Trophoblast cell (in vitro differentiated cells and primary cell): ENCODE measurements around the gene KLHL3.

Experiments
- DNase-seq, 2 donors: peaks; one replicate each; pipeline ENCODE4 v3.0.0-alpha.2; 2016
- H2AFZ ChIP-seq: 2 replicates; pipeline ENCODE4 v1.6.1; 2013; ENCODE audit warnings: low read length, moderate library complexity, mild to moderate bottlenecking; ENCODE audit not compliant: insufficient read depth, poor library complexity
- H2AK5ac ChIP-seq: 2 replicates; pipeline ENCODE4 v1.6.1; 2013; ENCODE audit warnings: mild to moderate bottlenecking, low read length
- H2BK120ac ChIP-seq: 2 replicates; pipeline ENCODE4 v1.6.1; 2013; ENCODE audit warnings: low read length, mild to moderate bottlenecking, moderate library complexity; ENCODE audit not compliant: insufficient read depth, poor library complexity
- H2BK12ac ChIP-seq: 2 replicates; pipeline ENCODE4 v1.6.1; 2013; ENCODE audit warnings: mild to moderate bottlenecking, low read length, moderate library complexity
- H2BK5ac ChIP-seq: 2 replicates; pipeline ENCODE4 v1.6.1; 2013; ENCODE audit warnings: low read length, low read depth, moderate library complexity, mild to moderate bottlenecking; ENCODE audit not compliant: poor library complexity
- H3K14ac ChIP-seq: 2 replicates; pipeline ENCODE4 v1.6.1; 2013; ENCODE audit warnings: mild to moderate bottlenecking, low read length
- H3K18ac ChIP-seq: 2 replicates; pipeline ENCODE4 v1.6.1; 2013; ENCODE audit warnings: mild to moderate bottlenecking, low read length
- H3K23ac ChIP-seq: 2 replicates; pipeline ENCODE4 v1.6.1; 2013; ENCODE audit warnings: low read length
- H3K27ac ChIP-seq: 2 replicates; pipeline ENCODE4 v1.5.1; 2013; ENCODE audit warnings: low read depth, mild to moderate bottlenecking, inconsistent platforms, low read length, moderate library complexity
- H3K27me3 ChIP-seq: 2 replicates; pipeline ENCODE4 v1.6.1; 2013; ENCODE audit warnings: inconsistent platforms, mild to moderate bottlenecking, low read length, moderate library complexity; ENCODE audit not compliant: insufficient read depth
- H3K36me3 ChIP-seq, 2 experiments: 1 replicate in 1 of 2; 2 replicates in 1 of 2; pipeline ENCODE4 v1.6.1; 2013; ENCODE audit warnings: low read length in 2 of 2, mild to moderate bottlenecking in 2 of 2, moderate library complexity in 1 of 2; ENCODE audit not compliant: insufficient read depth in 2 of 2, control insufficient read depth in 1 of 2
- H3K4ac ChIP-seq: 2 replicates; pipeline ENCODE4 v1.6.1; 2013; ENCODE audit warnings: low read depth, mild to moderate bottlenecking, low read length, moderate library complexity
- H3K4me1 ChIP-seq, 2 experiments: 1 replicate in 1 of 2; 2 replicates in 1 of 2; pipeline ENCODE4 v1.6.1; 2013; ENCODE audit warnings: low read length in 2 of 2, mild to moderate bottlenecking in 2 of 2, moderate library complexity in 1 of 2; ENCODE audit not compliant: insufficient read depth in 2 of 2, control insufficient read depth in 1 of 2
- H3K4me2 ChIP-seq: 2 replicates; pipeline ENCODE4 v1.6.1; 2013; ENCODE audit warnings: inconsistent platforms, mild to moderate bottlenecking, low read length, moderate library complexity
- H3K4me3 ChIP-seq: 2 replicates; pipeline ENCODE4 v1.5.1; 2013; ENCODE audit warnings: mild to moderate bottlenecking, low read depth, low read length, inconsistent platforms
- H3K79me1 ChIP-seq: one replicate; pipeline ENCODE4 v1.6.1; 2013; ENCODE audit warnings: low read length
- H3K79me2 ChIP-seq: 2 replicates; pipeline ENCODE4 v1.6.1; 2013; ENCODE audit warnings: low read length, mild to moderate bottlenecking; ENCODE audit not compliant: control insufficient read depth, insufficient read depth, poor library complexity
- H3K9ac ChIP-seq: 2 replicates; pipeline ENCODE4 v1.6.1; 2013; ENCODE audit warnings: mild to moderate bottlenecking, low read length
- H3K9me3 ChIP-seq: 2 replicates; pipeline ENCODE4 v1.6.1; 2013; ENCODE audit warnings: low read depth, mild to moderate bottlenecking, control low read depth, inconsistent platforms, low read length; ENCODE audit not compliant: insufficient read depth
- H4K12ac ChIP-seq: 2 replicates; pipeline ENCODE4 v1.6.1; 2013; ENCODE audit warnings: low read depth, mild to moderate bottlenecking, low read length, moderate library complexity
- H4K8ac ChIP-seq: 2 replicates; pipeline ENCODE4 v1.6.1; 2013; ENCODE audit warnings: low read depth, mild to moderate bottlenecking, low read length, moderate library complexity
- H4K91ac ChIP-seq: one replicate; pipeline ENCODE4 v1.6.1; 2013; ENCODE audit warnings: low read depth, mild to moderate bottlenecking, low read length, moderate library complexity
- WGBS: extraction: QIAGEN DNeasy Blood & Tissue Kit; methylation state at CpG from one replicate; pipeline ENCODE4 v1.1.7; 2013; ENCODE audit warnings: missing lambda C conversion rate; ENCODE audit not compliant: insufficient read length, insufficient coverage; ENCODE audit errors: extremely low coverage; 5-methylcytosine and 5-hydroxymethylcytosine counted together

Gene KLHL3

DNA sequence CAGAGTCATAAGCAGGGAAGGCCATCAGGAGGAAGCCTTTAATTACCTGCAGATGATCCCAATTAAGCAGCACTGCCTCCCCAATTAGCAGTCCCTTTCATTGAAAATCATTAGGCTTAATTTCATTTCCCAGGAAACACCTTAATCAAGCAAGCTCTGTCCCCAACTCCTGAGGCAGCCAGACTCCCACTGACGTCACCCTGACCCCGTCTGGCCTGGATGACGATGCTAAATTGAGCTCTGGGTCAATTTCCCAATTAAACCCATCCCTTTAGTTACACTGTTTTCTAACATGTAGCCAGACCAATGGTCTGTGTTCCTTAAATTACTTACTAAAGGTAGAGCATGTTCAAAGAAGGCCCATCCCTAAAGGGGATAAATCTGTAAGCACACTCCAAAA lies 152.8 kb downstream of the KLHL3 start:
- H2BK5ac ChIP-seq = no peak overlapping the region
- no peaks in the 10 kb centered on the region for H3K79me2 ChIP-seq
- no peaks in the 10 kb centered on the region for H3K79me1 ChIP-seq
- H3K14ac ChIP-seq = no peak overlapping the region
- peaks cover 1% of the 10 kb centered on the region for H3K9me3 ChIP-seq
- no peak overlapping the region for H4K91ac ChIP-seq
- H2BK12ac ChIP-seq = no peak overlapping the region
- H4K8ac ChIP-seq = no peak overlapping the region
- no peak overlapping the region for H4K12ac ChIP-seq
- no peak overlapping the region for H2AFZ ChIP-seq
- no peak overlapping the region for H3K18ac ChIP-seq
- H3K27me3 ChIP-seq = no peaks in the 10 kb centered on the region
- H3K4me3 ChIP-seq = no peak overlapping the region
- H3K27ac ChIP-seq = no peak overlapping the region
- H2AK5ac ChIP-seq = no peak overlapping the region
- H3K4me2 ChIP-seq = no peak overlapping the region
- H2BK120ac ChIP-seq = no peak overlapping the region
- H3K36me3 ChIP-seq = no peaks in the 10 kb centered on the region
- no peaks in the 10 kb centered on the region for H3K4me1 ChIP-seq
- H3K4ac ChIP-seq = no peak overlapping the region
- H3K23ac ChIP-seq = no peak overlapping the region
- no CpG with 5 or more reads among the region's 3 CpGs for WGBS
- DNase-seq = no peak
- H3K9ac ChIP-seq = no peak overlapping the region

- H3K79me2 ChIP-seq = no peaks in the 10 kb centered on the region
- H2BK5ac ChIP-seq = no peak overlapping the region
- no peak overlapping the region for H2AK5ac ChIP-seq
- peaks cover 1% of the 10 kb centered on the region for H3K9me3 ChIP-seq
- H3K4me1 ChIP-seq = no peaks in the 10 kb centered on the region
- H4K8ac ChIP-seq = no peak overlapping the region
- H3K9ac ChIP-seq = no peak overlapping the region
- H3K27me3 ChIP-seq = no peaks in the 10 kb centered on the region
- H3K18ac ChIP-seq = no peak overlapping the region
- DNase-seq = no peak
- H2BK12ac ChIP-seq = no peak overlapping the region
- no peaks in the 10 kb centered on the region for H3K36me3 ChIP-seq
- no peak overlapping the region for H3K14ac ChIP-seq
- no peak overlapping the region for H2AFZ ChIP-seq
- no peak overlapping the region for H4K12ac ChIP-seq
- H3K79me1 ChIP-seq = no peaks in the 10 kb centered on the region
- H3K4me2 ChIP-seq = no peak overlapping the region
- no peak overlapping the region for H3K4me3 ChIP-seq
- H3K4ac ChIP-seq = no peak overlapping the region
- H3K27ac ChIP-seq = no peak overlapping the region
- WGBS = no CpG with 5 or more reads among the region's 4 CpGs
- no peak overlapping the region for H2BK120ac ChIP-seq
- H3K23ac ChIP-seq = no peak overlapping the region
- no peak overlapping the region for H4K91ac ChIP-seq
Measured at GRCh38 chr5:137582218-137582617, 153.7 kb downstream of the KLHL3 start.

GRCh38 chr5:137581776-137582175 lies 154.1 kb downstream of the KLHL3 start:
- Histone ChIP-seq H4K12ac (no peak overlapping the region), H3K18ac (no peak overlapping the region), H3K27me3 (no peaks in the 10 kb centered on the region), H3K79me2 (no peaks in the 10 kb centered on the region), H4K8ac (no peak overlapping the region), H3K4me2 (no peak overlapping the region), H3K4me1 (no peaks in the 10 kb centered on the region), H3K4ac (no peak overlapping the region), H3K14ac (no peak overlapping the region), H3K9ac (no peak overlapping the region), H2BK120ac (no peak overlapping the region), H4K91ac (no peak overlapping the region), H3K9me3 (peaks cover 1% of the 10 kb centered on the region), H2AK5ac (no peak overlapping the region), H2BK12ac (no peak overlapping the region), H2AFZ (no peak overlapping the region), H3K27ac (no peak overlapping the region), H3K4me3 (no peak overlapping the region), H2BK5ac (no peak overlapping the region), H3K23ac (no peak overlapping the region), H3K36me3 (no peaks in the 10 kb centered on the region), H3K79me1 (no peaks in the 10 kb centered on the region)
- no CpG with 5 or more reads among the region's 6 CpGs for WGBS
- DNase-seq = no peak

DNA sequence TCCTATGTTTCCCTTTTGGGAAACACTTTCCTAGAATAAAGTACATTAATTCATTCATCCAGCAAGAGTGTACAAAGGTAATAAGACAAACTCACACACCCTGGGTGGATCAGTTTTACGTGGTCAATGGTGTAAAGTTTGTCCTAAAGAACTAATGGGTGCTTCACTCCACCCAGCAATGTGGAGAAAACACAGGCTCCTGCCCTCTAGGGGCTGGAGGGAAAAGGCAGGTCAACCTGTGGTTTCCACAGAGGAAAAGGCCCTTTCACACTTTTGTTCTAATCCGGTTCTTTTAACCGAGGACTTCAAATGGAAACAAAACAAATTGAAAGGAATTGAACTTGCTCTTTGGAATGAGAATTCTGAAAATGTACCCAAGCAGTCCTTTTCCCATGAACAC lies 155.9 kb downstream of the KLHL3 start:
- Histone ChIP-seq H3K14ac (no peak overlapping the region), H4K8ac (no peak overlapping the region), H3K4me2 (no peak overlapping the region), H3K79me2 (no peaks in the 10 kb centered on the region), H3K36me3 (no peaks in the 10 kb centered on the region), H3K27me3 (no peaks in the 10 kb centered on the region), H3K4me1 (no peaks in the 10 kb centered on the region), H3K27ac (no peak overlapping the region), H3K23ac (no peak overlapping the region), H4K91ac (no peak overlapping the region), H2BK5ac (no peak overlapping the region), H2BK120ac (no peak overlapping the region), H3K4ac (no peak overlapping the region), H2BK12ac (no peak overlapping the region), H2AK5ac (no peak overlapping the region), H4K12ac (no peak overlapping the region), H3K4me3 (no peak overlapping the region), H2AFZ (no peak overlapping the region), H3K79me1 (no peaks in the 10 kb centered on the region), H3K9ac (no peak overlapping the region), H3K18ac (no peak overlapping the region), H3K9me3 (no peaks in the 10 kb centered on the region)
- WGBS = no CpG with 5 or more reads among the region's 3 CpGs
- DNase-seq = peak in 1 of 2 donors; percentile 6
